SK-N-SH treated with all-trans-retinoic acid at 6 μM for 48 hours (cell line): ENCODE results near the gene ADK.

Experiments
- ATAC-seq: fragments of 200-7000 bp; cut with Tn5 transposase; 3 replicates; pipeline ENCODE4 v1.9.1; 2020; ENCODE audit warnings: mild to moderate bottlenecking, moderate library complexity
- ARNTL ChIP-seq: fragments of 450-650 bp; formaldehyde crosslinking; IDR thresholded peaks from 2 replicates; pipeline ENCODE4 v1.5.0; 2020; ENCODE audit warnings: low read depth, mild to moderate bottlenecking, moderate library complexity, borderline replicate concordance
- BACH2 ChIP-seq: fragments of 250-450 bp; sonication (Bioruptor Pico); IDR thresholded peaks from 2 replicates; pipeline ENCODE4 v1.9.0; 2021; ENCODE audit warnings: mild to moderate bottlenecking, borderline replicate concordance
- CSDC2 ChIP-seq: fragments of 250-450 bp; sonication (Bioruptor Pico); IDR thresholded peaks from 2 replicates; pipeline ENCODE4 v1.5.0; 2020; ENCODE audit warnings: mild to moderate bottlenecking, moderate library complexity
- CSRNP3 ChIP-seq: fragments of 250-450 bp; sonication (Bioruptor Pico); IDR thresholded peaks from 2 replicates; pipeline ENCODE4 v1.5.1; 2021; ENCODE audit warnings: mild to moderate bottlenecking, moderate library complexity
- ESRRG ChIP-seq: fragments of 250-450 bp; sonication (Bioruptor Pico); IDR thresholded peaks from 2 replicates; pipeline ENCODE4 v1.6.1; 2021; ENCODE audit warnings: mild to moderate bottlenecking
- GLIS3 ChIP-seq: fragments of 250-450 bp; sonication (Bioruptor Pico); IDR thresholded peaks from 2 replicates; pipeline ENCODE4 v1.5.0; 2020; ENCODE audit warnings: mild to moderate bottlenecking, moderate library complexity
- OSR1 ChIP-seq: fragments of 250-450 bp; sonication (Bioruptor Pico); IDR thresholded peaks from 2 replicates; pipeline ENCODE4 v1.8.0; 2022; ENCODE audit warnings: moderate library complexity, mild to moderate bottlenecking, inconsistent platforms
- PPARA ChIP-seq: fragments of 250-450 bp; sonication (Bioruptor Pico); IDR thresholded peaks from 2 replicates; pipeline ENCODE4 v1.5.0; 2020; ENCODE audit warnings: mild to moderate bottlenecking, borderline replicate concordance
- RARB ChIP-seq: fragments of 250-450 bp; sonication (Bioruptor Pico); IDR thresholded peaks from 2 replicates; pipeline ENCODE4 v1.8.0; 2021; ENCODE audit warnings: mild to moderate bottlenecking, moderate library complexity
- SNAI2 ChIP-seq: fragments of 250-450 bp; sonication (Bioruptor Pico); IDR thresholded peaks from 2 replicates; pipeline ENCODE4 v1.5.0; 2020; ENCODE audit warnings: mild to moderate bottlenecking, moderate library complexity
- TCF4 ChIP-seq: fragments of 250-450 bp; sonication (Bioruptor Pico); IDR thresholded peaks from 2 replicates; pipeline ENCODE4 v1.8.0; 2021; ENCODE audit warnings: mild to moderate bottlenecking, moderate library complexity, borderline replicate concordance
- TOX ChIP-seq: fragments of 250-450 bp; sonication (Bioruptor Pico); IDR thresholded peaks from 2 replicates; pipeline ENCODE4 v1.8.0; 2021; ENCODE audit warnings: mild to moderate bottlenecking, moderate library complexity, borderline replicate concordance
- ZC3H10 ChIP-seq: fragments of 250-450 bp; sonication (Bioruptor Pico); IDR thresholded peaks from 2 replicates; pipeline ENCODE4 v1.5.1; 2021; ENCODE audit warnings: mild to moderate bottlenecking, moderate library complexity
- ZFP3 ChIP-seq: fragments of 250-450 bp; sonication (Bioruptor Pico); IDR thresholded peaks from 2 replicates; pipeline ENCODE4 v1.5.0; 2020; ENCODE audit warnings: mild to moderate bottlenecking, moderate library complexity
- ZNF565 ChIP-seq: fragments of 450-650 bp; formaldehyde crosslinking; conservative IDR thresholded peaks from 2 replicates; pipeline ENCODE4 v1.5.0; 2020; ENCODE audit warnings: low read depth, mild to moderate bottlenecking, moderate library complexity
- ZNF70 ChIP-seq: fragments of 450-650 bp; formaldehyde crosslinking; IDR thresholded peaks from 2 replicates; pipeline ENCODE4 v1.5.0; 2020; ENCODE audit warnings: mild to moderate bottlenecking, moderate library complexity
- ZNF8 ChIP-seq: fragments of 450-650 bp; formaldehyde crosslinking; IDR thresholded peaks from 2 replicates; pipeline ENCODE4 v1.5.0; 2020; ENCODE audit warnings: mild to moderate bottlenecking, moderate library complexity
- TF ChIP-seq, protein P1 (sequence below): fragments of 250-450 bp; sonication (Bioruptor Pico); IDR thresholded peaks from 2 replicates; pipeline ENCODE4 v1.8.0; 2020; ENCODE audit warnings: mild to moderate bottlenecking, moderate library complexity, borderline replicate concordance
- TF ChIP-seq, protein P2 (sequence below): fragments of 250-450 bp; sonication (Bioruptor Pico); IDR thresholded peaks from 2 replicates; pipeline ENCODE4 v1.5.1; 2020; ENCODE audit warnings: low read depth, mild to moderate bottlenecking, moderate library complexity
- TF ChIP-seq, protein P3 (sequence below): fragments of 250-450 bp; sonication (Bioruptor Pico); IDR thresholded peaks from 2 replicates; pipeline ENCODE4 v1.5.0; 2020; ENCODE audit warnings: mild to moderate bottlenecking, moderate library complexity
- TF ChIP-seq, protein P4 (sequence below): fragments of 250-450 bp; sonication (Bioruptor Pico); IDR thresholded peaks from 2 replicates; pipeline ENCODE4 v1.8.0; 2021; ENCODE audit warnings: low read depth, mild to moderate bottlenecking, moderate library complexity, borderline replicate concordance

ADK gene

DNA sequence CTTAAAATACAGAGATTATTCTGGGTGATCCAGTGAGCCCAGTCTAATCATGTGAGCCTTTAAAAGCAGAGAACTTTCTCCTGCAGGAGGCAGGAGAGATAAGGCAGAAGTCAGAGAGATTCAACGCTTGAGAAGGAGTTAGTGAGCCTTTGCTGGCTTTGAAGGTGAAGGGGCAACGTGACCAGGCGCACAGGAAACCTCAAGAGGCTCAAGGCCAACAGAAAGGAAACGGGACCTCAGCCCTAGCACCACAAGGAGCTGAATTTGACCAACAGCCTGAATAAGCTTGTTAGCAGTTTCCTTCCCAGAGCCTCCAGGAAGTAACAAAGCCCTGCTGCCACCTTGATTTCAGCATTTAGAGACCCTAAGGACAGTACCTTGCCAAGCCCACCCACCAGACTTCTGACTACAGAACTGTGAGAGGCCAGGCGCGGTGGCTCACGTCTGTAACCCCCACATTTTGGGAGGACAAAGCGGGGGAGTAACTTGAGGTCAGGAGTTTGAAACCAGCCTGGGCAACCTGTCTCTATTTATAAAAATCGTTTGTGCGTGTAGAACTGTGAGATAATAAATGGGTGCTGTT lies 588.1 kb downstream of the ADK start (continued):
- TF ChIP-seq, protein P1, sequence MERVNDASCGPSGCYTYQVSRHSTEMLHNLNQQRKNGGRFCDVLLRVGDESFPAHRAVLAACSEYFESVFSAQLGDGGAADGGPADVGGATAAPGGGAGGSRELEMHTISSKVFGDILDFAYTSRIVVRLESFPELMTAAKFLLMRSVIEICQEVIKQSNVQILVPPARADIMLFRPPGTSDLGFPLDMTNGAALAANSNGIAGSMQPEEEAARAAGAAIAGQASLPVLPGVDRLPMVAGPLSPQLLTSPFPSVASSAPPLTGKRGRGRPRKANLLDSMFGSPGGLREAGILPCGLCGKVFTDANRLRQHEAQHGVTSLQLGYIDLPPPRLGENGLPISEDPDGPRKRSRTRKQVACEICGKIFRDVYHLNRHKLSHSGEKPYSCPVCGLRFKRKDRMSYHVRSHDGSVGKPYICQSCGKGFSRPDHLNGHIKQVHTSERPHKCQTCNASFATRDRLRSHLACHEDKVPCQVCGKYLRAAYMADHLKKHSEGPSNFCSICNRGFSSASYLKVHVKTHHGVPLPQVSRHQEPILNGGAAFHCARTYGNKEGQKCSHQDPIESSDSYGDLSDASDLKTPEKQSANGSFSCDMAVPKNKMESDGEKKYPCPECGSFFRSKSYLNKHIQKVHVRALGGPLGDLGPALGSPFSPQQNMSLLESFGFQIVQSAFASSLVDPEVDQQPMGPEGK, result no peak
- TF ChIP-seq CSDC2 (CRISPR knock-in tag) (no peak), OSR1 (no peak), ZFP3 (no peak), BACH2 (CRISPR knock-in tag) (no peak)

DNA sequence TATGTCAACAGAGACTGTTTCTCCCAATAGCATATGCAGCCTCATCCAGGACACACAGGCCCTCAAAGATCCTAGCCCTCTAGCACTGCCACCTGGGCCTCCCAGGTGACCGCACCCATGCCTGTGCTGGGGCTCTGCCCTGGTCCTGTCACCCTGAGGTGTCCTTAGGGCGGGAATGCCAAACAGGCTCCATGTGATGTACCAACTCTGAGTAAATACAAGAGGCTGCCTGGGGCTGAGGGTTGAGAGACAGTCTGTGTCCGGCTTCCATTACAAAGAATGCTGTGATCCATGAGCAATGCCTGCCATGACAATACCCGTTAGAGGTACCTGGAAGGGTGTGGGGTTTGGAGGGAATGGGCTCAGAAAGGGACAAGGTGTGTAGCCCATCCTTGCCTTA lies 592.4 kb downstream of the ADK start:
- ATAC-seq, result no peak
- TF ChIP-seq ZNF565 (no peak), CSDC2 (CRISPR knock-in tag) (no peak), ZNF70 (CRISPR knock-in tag) (no peak), TOX (CRISPR knock-in tag) (no peak), ZC3H10 (no peak), TCF4 (CRISPR knock-in tag) (no peak)

GRCh38 chr10:74745449-74745848 lies 594.4 kb downstream of the ADK start:
- ATAC-seq, result no peak
- TF ChIP-seq CSRNP3 (CRISPR knock-in tag) (no peak), GLIS3 (CRISPR knock-in tag) (no peak), ZNF8 (CRISPR knock-in tag) (no peak), SNAI2 (CRISPR knock-in tag) (no peak), TCF4 (CRISPR knock-in tag) (no peak)
- TF ChIP-seq, protein P2, sequence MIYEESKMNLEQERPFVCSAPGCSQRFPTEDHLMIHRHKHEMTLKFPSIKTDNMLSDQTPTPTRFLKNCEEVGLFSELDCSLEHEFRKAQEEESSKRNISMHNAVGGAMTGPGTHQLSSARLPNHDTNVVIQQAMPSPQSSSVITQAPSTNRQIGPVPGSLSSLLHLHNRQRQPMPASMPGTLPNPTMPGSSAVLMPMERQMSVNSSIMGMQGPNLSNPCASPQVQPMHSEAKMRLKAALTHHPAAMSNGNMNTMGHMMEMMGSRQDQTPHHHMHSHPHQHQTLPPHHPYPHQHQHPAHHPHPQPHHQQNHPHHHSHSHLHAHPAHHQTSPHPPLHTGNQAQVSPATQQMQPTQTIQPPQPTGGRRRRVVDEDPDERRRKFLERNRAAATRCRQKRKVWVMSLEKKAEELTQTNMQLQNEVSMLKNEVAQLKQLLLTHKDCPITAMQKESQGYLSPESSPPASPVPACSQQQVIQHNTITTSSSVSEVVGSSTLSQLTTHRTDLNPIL (CRISPR knock-in tag), result no peak

- no peak for ATAC-seq
- TF ChIP-seq ZC3H10 (no peak), ZNF8 (CRISPR knock-in tag) (no peak), RARB (CRISPR knock-in tag) (no peak), ESRRG (CRISPR knock-in tag) (no peak), TCF4 (CRISPR knock-in tag) (no peak), OSR1 (no peak), ZNF565 (no peak), BACH2 (CRISPR knock-in tag) (no peak), PPARA (no peak)
- TF ChIP-seq, protein P3, sequence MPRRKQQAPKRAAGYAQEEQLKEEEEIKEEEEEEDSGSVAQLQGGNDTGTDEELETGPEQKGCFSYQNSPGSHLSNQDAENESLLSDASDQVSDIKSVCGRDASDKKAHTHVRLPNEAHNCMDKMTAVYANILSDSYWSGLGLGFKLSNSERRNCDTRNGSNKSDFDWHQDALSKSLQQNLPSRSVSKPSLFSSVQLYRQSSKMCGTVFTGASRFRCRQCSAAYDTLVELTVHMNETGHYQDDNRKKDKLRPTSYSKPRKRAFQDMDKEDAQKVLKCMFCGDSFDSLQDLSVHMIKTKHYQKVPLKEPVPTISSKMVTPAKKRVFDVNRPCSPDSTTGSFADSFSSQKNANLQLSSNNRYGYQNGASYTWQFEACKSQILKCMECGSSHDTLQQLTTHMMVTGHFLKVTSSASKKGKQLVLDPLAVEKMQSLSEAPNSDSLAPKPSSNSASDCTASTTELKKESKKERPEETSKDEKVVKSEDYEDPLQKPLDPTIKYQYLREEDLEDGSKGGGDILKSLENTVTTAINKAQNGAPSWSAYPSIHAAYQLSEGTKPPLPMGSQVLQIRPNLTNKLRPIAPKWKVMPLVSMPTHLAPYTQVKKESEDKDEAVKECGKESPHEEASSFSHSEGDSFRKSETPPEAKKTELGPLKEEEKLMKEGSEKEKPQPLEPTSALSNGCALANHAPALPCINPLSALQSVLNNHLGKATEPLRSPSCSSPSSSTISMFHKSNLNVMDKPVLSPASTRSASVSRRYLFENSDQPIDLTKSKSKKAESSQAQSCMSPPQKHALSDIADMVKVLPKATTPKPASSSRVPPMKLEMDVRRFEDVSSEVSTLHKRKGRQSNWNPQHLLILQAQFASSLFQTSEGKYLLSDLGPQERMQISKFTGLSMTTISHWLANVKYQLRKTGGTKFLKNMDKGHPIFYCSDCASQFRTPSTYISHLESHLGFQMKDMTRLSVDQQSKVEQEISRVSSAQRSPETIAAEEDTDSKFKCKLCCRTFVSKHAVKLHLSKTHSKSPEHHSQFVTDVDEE (CRISPR knock-in tag), result no peak
Measured at GRCh38 chr10:74746813-74747212, 595.8 kb downstream of the ADK start.

- no peak for ATAC-seq
- TF ChIP-seq, protein P4, sequence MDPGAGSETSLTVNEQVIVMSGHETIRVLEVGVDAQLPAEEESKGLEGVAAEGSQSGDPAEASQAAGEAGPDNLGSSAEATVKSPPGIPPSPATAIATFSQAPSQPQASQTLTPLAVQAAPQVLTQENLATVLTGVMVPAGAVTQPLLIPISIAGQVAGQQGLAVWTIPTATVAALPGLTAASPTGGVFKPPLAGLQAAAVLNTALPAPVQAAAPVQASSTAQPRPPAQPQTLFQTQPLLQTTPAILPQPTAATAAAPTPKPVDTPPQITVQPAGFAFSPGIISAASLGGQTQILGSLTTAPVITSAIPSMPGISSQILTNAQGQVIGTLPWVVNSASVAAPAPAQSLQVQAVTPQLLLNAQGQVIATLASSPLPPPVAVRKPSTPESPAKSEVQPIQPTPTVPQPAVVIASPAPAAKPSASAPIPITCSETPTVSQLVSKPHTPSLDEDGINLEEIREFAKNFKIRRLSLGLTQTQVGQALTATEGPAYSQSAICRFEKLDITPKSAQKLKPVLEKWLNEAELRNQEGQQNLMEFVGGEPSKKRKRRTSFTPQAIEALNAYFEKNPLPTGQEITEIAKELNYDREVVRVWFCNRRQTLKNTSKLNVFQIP, result no peak
- TF ChIP-seq ESRRG (CRISPR knock-in tag) (no peak), ZNF70 (CRISPR knock-in tag) (no peak), TOX (CRISPR knock-in tag) (no peak), ZNF8 (CRISPR knock-in tag) (no peak), RARB (CRISPR knock-in tag) (no peak), BACH2 (CRISPR knock-in tag) (no peak), TCF4 (CRISPR knock-in tag) (no peak), ARNTL (no peak), GLIS3 (CRISPR knock-in tag) (no peak), SNAI2 (CRISPR knock-in tag) (no peak)
- TF ChIP-seq, all 23 proteins: peak for 0
Measured at GRCh38 chr10:74748468-74749031, 597.5 kb downstream of the ADK start.
